HepG2 (cell line): Measurements from ENCODE around the gene CYP27A1. TPM values are rescaled to one million over a fixed set of nuclear protein-coding genes. Genes with fewer than 3 reads are reported as not detected.

Experiments used
- ATF4 ChIP-seq, 2 experiments: fragments of 450-650 bp in 1 of 2; sonication (generic) in 1 of 2; formaldehyde crosslinking; IDR thresholded peaks; 2 replicates each; pipeline versions ENCODE4 v1.5.0 to v1.8.0; 2020 to 2022; ENCODE audit warnings: mild to moderate bottlenecking in 1 of 2, missing genetic modification reagents in 1 of 2
- BORCS8-MEF2B ChIP-seq: sonication (generic); formaldehyde crosslinking; IDR thresholded peaks from 2 replicates; pipeline ENCODE4 v1.8.0; 2022; ENCODE audit warnings: mild to moderate bottlenecking, missing genetic modification reagents
- DBP ChIP-seq: sonication (generic); formaldehyde crosslinking; IDR thresholded peaks from 2 replicates; pipeline ENCODE4 v1.4.0; 2020; ENCODE audit warnings: missing genetic modification reagents; ENCODE audit errors: not compliant biosample characterization
- HNRNPK ChIP-seq: fragments of 200-400 bp; formaldehyde crosslinking; IDR thresholded peaks from 2 replicates; pipeline ENCODE4 v1.6.1; 2018; ENCODE audit warnings: low read length, low read depth, moderate library complexity, mild to moderate bottlenecking; ENCODE audit not compliant: poor library complexity, severe bottlenecking
- MBD4 ChIP-seq: IDR thresholded peaks from 2 replicates; pipeline ENCODE4 v1.6.1; 2012; ENCODE audit warnings: low read length, inconsistent platforms, borderline replicate concordance
- MED1 ChIP-seq: sonication (generic); formaldehyde crosslinking; IDR thresholded peaks from 2 replicates; pipeline ENCODE4 v1.4.0; 2020; ENCODE audit warnings: missing genetic modification reagents
- NFE2L2 ChIP-seq: fragments of 150-350 bp; IDR thresholded peaks from 2 replicates; pipeline ENCODE4 v1.6.1; 2014; ENCODE audit warnings: low read length
- ZNF224 ChIP-seq: sonication (generic); formaldehyde crosslinking; IDR thresholded peaks from 2 replicates; pipeline ENCODE4 v1.5.0; 2020; ENCODE audit warnings: mild to moderate bottlenecking, missing genetic modification reagents
- ZNF30 ChIP-seq: sonication (generic); formaldehyde crosslinking; IDR thresholded peaks from 2 replicates; pipeline ENCODE4 v1.5.0; 2020; ENCODE audit warnings: mild to moderate bottlenecking, missing genetic modification reagents
- ZNF329 ChIP-seq: sonication (generic); formaldehyde crosslinking; IDR thresholded peaks from 2 replicates; pipeline ENCODE4 v1.9.0; 2021; ENCODE audit warnings: low read depth, mild to moderate bottlenecking, missing genetic modification reagents
- ZNF430 ChIP-seq: sonication (generic); formaldehyde crosslinking; IDR thresholded peaks from 2 replicates; pipeline ENCODE4 v1.9.0; 2021; ENCODE audit warnings: mild to moderate bottlenecking, missing genetic modification reagents
- ZNF607 ChIP-seq: sonication (generic); formaldehyde crosslinking; IDR thresholded peaks from 2 replicates; pipeline ENCODE4 v1.5.1; 2020; ENCODE audit warnings: missing genetic modification reagents, mild to moderate bottlenecking, borderline replicate concordance
- ZNF782 ChIP-seq: sonication (generic); formaldehyde crosslinking; IDR thresholded peaks from 2 replicates; pipeline ENCODE4 v1.4.0; 2020; ENCODE audit warnings: missing genetic modification reagents, mild to moderate bottlenecking, borderline replicate concordance
- ZNF792 ChIP-seq: IDR thresholded peaks from 2 replicates; pipeline ENCODE4 v1.6.1; 2016
- ZSCAN21 ChIP-seq: sonication (generic); formaldehyde crosslinking; IDR thresholded peaks from 2 replicates; pipeline ENCODE4 v1.8.0; 2022; ENCODE audit warnings: mild to moderate bottlenecking, missing genetic modification reagents, moderate library complexity, borderline replicate concordance
- polyA plus RNA-seq, 8 experiments: library from polyadenylated mRNA; depleted of rRNA in 3 of 8; stranded (reverse) in 7 of 8; unstranded in 1 of 8; fragments of >200 nt; fragmentation: Illumina TruSeq in 4 of 8; extraction: Trizol in 4 of 8; gene quantifications; 2 replicates each; pipeline versions ENCODE4 v1.2.1 to v1.2.3, GENCODE V29; 2011 to 2016; ENCODE audit warnings: low read depth in 4 of 8, missing spikeins in 1 of 8, mixed read lengths in 1 of 8; ENCODE audit not compliant: insufficient read depth in 1 of 8
- total RNA-seq, 5 experiments: library from RNA; depleted of rRNA; stranded (reverse); fragments of >200 nt; fragmentation: Illumina TruSeq; extraction: Trizol; gene quantifications; 2 replicates each; pipeline ENCODE4 v1.2.3, GENCODE V29; 2016; ENCODE audit warnings: low read depth in 1 of 5
- TF ChIP-seq, protein P1 (sequence below): sonication (generic); formaldehyde crosslinking; IDR thresholded peaks from 2 replicates; pipeline ENCODE4 v1.5.0; 2020; ENCODE audit warnings: mild to moderate bottlenecking, missing genetic modification reagents, borderline replicate concordance
- TF ChIP-seq, protein P2 (sequence below): sonication (generic); formaldehyde crosslinking; IDR thresholded peaks from 2 replicates; pipeline ENCODE4 v1.9.0; 2021; ENCODE audit warnings: missing genetic modification reagents, borderline replicate concordance
- TF ChIP-seq, protein P3 (sequence below): sonication (generic); formaldehyde crosslinking; IDR thresholded peaks from 2 replicates; pipeline ENCODE4 v1.8.1; 2022; ENCODE audit warnings: mild to moderate bottlenecking, missing genetic modification reagents
- TF ChIP-seq, protein P4 (sequence below): sonication (generic); formaldehyde crosslinking; IDR thresholded peaks from 2 replicates; pipeline ENCODE4 v1.4.0; 2020; ENCODE audit warnings: mild to moderate bottlenecking, low read depth, missing genetic modification reagents

The CYP27A1 gene
- total and polyA plus RNA-seq, 2 of the 13 experiments (the other 11 are each of a cell fraction or from before 2014, with no cell fraction given) = 157 to 266 TPM

GRCh38 chr2:218806346-218806978 lies 24.5 kb downstream of the CYP27A1 start (continued):
- TF ChIP-seq, protein P1, sequence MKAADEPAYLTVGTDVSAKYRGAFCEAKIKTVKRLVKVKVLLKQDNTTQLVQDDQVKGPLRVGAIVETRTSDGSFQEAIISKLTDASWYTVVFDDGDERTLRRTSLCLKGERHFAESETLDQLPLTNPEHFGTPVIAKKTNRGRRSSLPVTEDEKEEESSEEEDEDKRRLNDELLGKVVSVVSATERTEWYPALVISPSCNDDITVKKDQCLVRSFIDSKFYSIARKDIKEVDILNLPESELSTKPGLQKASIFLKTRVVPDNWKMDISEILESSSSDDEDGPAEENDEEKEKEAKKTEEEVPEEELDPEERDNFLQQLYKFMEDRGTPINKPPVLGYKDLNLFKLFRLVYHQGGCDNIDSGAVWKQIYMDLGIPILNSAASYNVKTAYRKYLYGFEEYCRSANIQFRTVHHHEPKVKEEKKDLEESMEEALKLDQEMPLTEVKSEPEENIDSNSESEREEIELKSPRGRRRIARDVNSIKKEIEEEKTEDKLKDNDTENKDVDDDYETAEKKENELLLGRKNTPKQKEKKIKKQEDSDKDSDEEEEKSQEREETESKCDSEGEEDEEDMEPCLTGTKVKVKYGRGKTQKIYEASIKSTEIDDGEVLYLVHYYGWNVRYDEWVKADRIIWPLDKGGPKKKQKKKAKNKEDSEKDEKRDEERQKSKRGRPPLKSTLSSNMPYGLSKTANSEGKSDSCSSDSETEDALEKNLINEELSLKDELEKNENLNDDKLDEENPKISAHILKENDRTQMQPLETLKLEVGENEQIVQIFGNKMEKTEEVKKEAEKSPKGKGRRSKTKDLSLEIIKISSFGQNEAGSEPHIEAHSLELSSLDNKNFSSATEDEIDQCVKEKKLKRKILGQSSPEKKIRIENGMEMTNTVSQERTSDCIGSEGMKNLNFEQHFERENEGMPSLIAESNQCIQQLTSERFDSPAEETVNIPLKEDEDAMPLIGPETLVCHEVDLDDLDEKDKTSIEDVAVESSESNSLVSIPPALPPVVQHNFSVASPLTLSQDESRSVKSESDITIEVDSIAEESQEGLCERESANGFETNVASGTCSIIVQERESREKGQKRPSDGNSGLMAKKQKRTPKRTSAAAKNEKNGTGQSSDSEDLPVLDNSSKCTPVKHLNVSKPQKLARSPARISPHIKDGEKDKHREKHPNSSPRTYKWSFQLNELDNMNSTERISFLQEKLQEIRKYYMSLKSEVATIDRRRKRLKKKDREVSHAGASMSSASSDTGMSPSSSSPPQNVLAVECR = peak; percentile 53; the same call in 1 of the 2 replicates
- TF ChIP-seq ZNF430 (no peak), MED1 (CRISPR knock-in tag) (peak; percentile 83), ZSCAN21 (CRISPR knock-in tag) (no peak), NFE2L2 (no peak), ZNF782 (CRISPR knock-in tag) (no peak; the same call in 1 of the 2 replicates), ZNF792 (CRISPR knock-in tag) (peak; percentile 92; the same call in 1 of the 2 replicates), ATF4 (CRISPR knock-in tag; IDR thresholded peaks at IDR 0.05) (peak; percentile 32 to 98; a peak in 3 of 4 replicates), BORCS8-MEF2B (no peak), DBP (CRISPR knock-in tag) (no peak), MBD4 (no peak), ZNF30 (CRISPR knock-in tag) (no peak), ZNF329 (CRISPR knock-in tag) (no peak), ZNF607 (CRISPR knock-in tag) (no peak), ZNF224 (CRISPR knock-in tag) (no peak), HNRNPK (no peak)
- TF ChIP-seq, protein P2, sequence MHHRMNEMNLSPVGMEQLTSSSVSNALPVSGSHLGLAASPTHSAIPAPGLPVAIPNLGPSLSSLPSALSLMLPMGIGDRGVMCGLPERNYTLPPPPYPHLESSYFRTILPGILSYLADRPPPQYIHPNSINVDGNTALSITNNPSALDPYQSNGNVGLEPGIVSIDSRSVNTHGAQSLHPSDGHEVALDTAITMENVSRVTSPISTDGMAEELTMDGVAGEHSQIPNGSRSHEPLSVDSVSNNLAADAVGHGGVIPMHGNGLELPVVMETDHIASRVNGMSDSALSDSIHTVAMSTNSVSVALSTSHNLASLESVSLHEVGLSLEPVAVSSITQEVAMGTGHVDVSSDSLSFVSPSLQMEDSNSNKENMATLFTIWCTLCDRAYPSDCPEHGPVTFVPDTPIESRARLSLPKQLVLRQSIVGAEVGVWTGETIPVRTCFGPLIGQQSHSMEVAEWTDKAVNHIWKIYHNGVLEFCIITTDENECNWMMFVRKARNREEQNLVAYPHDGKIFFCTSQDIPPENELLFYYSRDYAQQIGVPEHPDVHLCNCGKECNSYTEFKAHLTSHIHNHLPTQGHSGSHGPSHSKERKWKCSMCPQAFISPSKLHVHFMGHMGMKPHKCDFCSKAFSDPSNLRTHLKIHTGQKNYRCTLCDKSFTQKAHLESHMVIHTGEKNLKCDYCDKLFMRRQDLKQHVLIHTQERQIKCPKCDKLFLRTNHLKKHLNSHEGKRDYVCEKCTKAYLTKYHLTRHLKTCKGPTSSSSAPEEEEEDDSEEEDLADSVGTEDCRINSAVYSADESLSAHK (CRISPR knock-in tag) = no peak
- TF ChIP-seq, protein P3, sequence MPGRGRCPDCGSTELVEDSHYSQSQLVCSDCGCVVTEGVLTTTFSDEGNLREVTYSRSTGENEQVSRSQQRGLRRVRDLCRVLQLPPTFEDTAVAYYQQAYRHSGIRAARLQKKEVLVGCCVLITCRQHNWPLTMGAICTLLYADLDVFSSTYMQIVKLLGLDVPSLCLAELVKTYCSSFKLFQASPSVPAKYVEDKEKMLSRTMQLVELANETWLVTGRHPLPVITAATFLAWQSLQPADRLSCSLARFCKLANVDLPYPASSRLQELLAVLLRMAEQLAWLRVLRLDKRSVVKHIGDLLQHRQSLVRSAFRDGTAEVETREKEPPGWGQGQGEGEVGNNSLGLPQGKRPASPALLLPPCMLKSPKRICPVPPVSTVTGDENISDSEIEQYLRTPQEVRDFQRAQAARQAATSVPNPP (CRISPR knock-in tag) = no peak
- TF ChIP-seq, protein P4, sequence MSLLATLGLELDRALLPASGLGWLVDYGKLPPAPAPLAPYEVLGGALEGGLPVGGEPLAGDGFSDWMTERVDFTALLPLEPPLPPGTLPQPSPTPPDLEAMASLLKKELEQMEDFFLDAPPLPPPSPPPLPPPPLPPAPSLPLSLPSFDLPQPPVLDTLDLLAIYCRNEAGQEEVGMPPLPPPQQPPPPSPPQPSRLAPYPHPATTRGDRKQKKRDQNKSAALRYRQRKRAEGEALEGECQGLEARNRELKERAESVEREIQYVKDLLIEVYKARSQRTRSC (CRISPR knock-in tag) = no peak
